ENCODE data around the gene SPTAN1.
"Not testable (repeated sequence)": the region's sequence is repeated elsewhere in the genome, so short reads cannot be mapped to it uniquely, and the experiment has no call there.

Gene SPTAN1

GRCh38 chr9:128633601-128634000, 81.2 kb downstream of the SPTAN1 start:
- DNase-seq: no peak

DNA sequence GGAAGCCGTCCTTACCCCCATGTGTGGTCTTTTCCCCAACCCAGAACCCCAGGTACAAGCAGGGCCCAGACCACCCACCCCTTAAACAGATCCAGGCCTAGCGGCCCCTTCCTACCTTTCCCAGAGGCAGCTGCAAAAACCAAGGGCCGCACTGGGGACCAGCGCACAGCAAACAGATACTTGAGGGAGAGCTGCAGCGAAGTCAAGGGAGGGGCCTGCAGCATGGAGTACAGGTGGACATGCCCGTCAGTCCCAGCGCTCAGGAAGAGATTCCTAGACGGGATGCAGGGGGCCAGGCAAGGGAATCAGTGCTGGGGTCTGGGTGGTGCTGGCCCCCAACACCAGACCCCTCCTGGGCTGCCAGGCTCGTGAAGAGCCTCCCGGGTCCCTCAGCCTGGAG, 81.7 kb downstream of the SPTAN1 start:
- DNase-seq: no peak

- no peak for DNase-seq
Observed at GRCh38 chr9:128634651-128635262, 82.4 kb downstream of the SPTAN1 start.

DNA sequence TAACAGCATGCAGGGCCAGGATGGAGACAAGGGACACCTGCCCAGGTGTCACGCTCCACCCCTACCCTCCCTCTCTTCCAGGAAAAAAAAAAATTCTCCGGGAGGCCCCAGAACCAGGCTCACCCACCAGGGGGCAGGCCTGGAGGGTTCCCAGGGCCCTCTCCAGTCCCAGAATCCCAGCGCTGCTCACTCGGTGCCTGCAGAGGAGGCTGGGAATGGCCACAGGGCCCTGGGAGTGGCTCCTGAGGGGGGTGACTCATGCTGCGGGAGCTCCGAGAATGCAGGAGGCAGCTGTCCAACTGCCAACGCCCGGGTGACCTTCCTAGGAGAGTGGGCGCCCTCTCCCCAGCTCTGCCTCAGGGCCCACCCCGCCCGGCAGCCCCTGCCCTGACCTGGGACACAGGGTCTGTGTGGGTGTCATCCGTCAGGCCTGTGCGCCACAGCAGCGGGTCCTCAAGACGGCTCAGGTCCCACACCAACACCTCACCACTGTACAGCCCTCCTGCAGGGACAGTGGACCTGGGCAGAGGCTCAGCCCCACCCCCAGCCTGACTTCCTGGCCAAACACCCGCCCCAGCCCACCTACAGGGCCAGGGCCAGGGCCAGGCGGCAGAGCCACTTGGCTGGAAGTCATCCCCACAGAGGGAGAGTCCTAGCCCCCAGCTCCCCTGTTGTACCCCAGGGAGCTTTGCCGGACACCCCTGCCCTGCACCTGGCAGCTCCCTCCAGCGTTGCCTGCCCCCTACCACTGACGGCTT, 83.1 kb downstream of the SPTAN1 start:
- no peak for DNase-seq

DNA sequence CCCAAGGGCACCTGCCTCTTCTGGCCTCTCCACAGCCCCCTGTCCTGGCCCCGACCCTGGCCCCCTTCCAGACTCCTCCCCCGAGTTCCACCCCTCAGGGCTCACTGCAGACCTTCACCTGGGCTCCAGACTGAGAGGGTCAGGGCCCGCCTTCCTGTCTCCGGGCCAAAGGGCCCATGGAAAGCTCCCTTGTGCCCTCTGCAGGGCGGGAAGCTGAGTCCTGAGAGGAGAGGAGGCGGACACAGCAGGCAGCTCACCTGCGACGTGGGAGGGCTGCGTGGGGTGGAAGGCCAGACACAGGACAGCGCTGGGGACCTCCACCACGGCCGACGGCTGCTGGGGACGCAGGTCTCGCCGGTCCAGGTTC, 83.6 kb downstream of the SPTAN1 start:
- DNase-seq: no peak

DNA sequence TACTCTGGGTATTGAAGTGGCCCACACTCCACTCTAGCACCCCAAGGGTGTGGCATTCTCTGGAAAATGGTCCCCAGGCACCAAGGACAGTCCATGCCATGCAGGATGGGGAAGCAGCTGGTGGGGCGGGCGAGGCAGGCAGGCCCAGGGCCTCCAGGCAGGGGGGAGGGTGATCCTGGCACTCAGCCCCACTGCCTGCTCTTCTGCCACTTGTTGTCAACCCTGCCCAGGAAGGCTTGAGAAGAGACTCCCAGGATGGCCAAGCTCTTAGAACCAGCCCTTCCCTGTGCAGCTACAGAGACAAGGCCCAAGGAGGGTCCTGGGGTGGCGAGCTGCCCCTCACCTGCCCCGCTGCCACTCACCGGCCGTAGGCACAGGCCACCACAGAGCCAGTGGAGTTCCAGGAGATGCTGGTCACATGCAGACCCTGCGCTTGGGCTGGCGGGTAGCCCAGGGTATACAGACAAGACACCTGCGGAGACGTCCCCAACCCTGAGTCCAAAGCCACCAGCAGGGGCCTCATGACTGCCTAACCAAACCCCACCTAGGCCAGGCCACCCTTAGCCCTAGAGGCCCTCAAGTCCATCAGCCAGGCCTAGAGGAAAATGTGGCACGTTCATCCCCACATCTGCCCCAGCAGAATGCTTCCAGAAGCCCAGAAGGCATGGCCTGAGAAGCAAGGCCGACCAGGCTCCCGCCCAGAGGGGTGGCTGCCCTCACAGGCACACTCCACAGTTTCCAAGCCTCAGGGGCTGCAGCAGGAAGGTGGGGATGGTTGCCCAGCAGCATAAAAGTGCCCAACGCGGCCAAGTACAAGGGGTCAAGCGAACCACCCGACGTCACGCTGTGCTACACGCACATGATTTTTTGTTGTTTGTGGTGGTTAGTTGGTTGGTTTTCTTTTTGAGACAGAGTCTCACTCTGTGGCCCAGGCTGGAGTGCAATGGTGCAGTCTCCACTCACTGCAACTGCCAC, 84.5 kb downstream of the SPTAN1 start:
- no peak for DNase-seq

- no peak for DNase-seq
Observed at GRCh38 chr9:128637656-128638055, 85.3 kb downstream of the SPTAN1 start.

GRCh38 chr9:128638580-128638979, 86.2 kb downstream of the SPTAN1 start:
- no peak for DNase-seq

GRCh38 chr9:128640603-128641002, 88.2 kb downstream of the SPTAN1 start:
- DNase-seq: no peak

GRCh38 chr9:128642675-128643245, 90.4 kb downstream of the SPTAN1 start:
- DNase-seq: no peak

- no peak for DNase-seq
Observed at GRCh38 chr9:128643519-128644300, 91.3 kb downstream of the SPTAN1 start.

GRCh38 chr9:128648206-128648605, 95.8 kb downstream of the SPTAN1 start:
- peak; percentile 68 for DNase-seq

- no peak for DNase-seq
Observed at GRCh38 chr9:128651798-128652197, 99.4 kb downstream of the SPTAN1 start.

- DNase-seq: no peak
Observed at GRCh38 chr9:128653908-128654307, 101.5 kb downstream of the SPTAN1 start.

GRCh38 chr9:128654481-128654880, 102.1 kb downstream of the SPTAN1 start:
- DNase-seq: no peak

GRCh38 chr9:128656416-128657343, 104.3 kb downstream of the SPTAN1 start, which contains the start of gene DYNC2I2:
Gene DYNC2I2 (minus strand): TSS chr9:128656847. CDS start chr9:128656726, 121 bp downstream.
- DNase-seq: peak; percentile 93

- DNase-seq: no peak
Observed at GRCh38 chr9:128657344-128657704, 104.9 kb downstream of the SPTAN1 start.

DNA sequence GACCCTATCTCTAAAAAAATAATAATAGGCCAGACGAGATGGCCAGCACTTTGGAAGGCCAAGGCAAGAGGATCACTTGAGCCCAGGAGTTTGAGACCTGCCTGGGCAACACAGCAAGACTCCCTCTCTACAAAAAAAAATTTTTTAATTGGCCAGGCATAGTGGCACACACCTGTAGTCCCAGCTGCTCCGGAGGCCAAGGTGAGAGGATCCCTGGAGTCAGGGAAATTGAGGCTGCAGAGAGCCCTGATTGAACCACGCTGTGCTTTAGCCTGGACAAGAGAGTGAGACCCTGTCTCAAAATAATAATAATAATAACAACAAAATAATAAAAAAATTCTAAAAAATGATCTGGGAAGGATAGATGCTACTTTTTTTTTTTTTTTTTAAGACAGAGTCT, 105.4 kb downstream of the SPTAN1 start:
- DNase-seq: no peak

DNA sequence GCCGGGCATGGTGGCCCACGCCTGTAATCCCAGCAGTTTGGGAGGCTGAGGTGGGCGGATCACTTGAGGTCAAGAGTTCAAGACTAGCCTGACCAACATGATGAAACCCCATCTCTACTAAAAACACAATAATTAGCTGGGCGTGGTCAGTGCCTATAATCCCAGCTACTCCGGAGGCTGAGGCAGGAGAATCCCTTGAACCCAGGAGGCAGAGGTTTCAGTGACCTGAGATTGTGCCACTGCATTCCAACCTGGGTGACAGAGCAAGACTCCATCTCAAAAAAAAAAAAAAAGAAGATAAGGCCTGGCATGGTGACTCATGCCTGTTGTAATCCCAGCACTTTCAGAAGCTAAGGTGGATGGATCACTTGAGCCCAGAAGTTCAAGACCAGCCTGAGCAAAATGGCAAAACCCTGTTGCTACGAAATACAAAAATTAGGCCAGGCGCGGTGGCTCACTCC, 114.1 kb downstream of the SPTAN1 start:
- DNase-seq: not testable (repeated sequence)

- no peak for DNase-seq
Observed at GRCh38 chr9:128669786-128670185, 117.4 kb downstream of the SPTAN1 start.

DNA sequence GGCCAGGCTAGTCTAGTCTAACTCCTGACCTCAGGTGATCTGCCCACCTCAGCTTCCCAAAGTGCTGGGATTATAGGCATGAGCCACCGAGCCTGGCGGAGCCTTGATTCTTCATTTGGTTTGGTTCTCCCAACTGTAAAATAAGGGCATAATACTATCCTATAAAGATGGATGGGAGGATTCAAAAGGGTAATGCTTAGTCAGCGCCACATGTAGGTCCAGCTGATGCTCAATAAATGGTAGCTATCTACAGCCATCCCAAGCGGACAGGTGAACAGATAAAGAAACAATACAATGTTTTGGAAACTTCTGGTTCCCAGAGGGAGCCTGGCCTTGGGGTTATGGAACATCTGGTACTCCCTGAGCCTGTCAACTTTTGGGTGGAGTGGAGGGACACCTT, 123.0 kb downstream of the SPTAN1 start:
- no peak for DNase-seq

All from CD4-positive, alpha-beta T cell treated with Interleukin-15 for 1 hour (primary cell).